Hepatocyte (in vitro differentiated cells): ENCODE measurements around the gene ABCB8. TPM values are rescaled to one million over a fixed set of nuclear protein-coding genes. Genes with fewer than 3 reads are reported as not detected.
A peak's percentile ranks its signal among the peaks of the same experiment; 100 is the strongest.

Experiments
- DNase-seq: peaks from one replicate; pipeline ENCODE4 v3.0.0-alpha.2; 2016; ENCODE audit warnings: low spot score
- H2AFZ ChIP-seq: fragments of 200-600 bp; sonication (generic); 2 replicates; pipeline ENCODE4 v1.6.0; 2016; ENCODE audit warnings: antibody characterized with exemption, mild to moderate bottlenecking
- H3K27ac ChIP-seq: fragments of 200-600 bp; sonication (generic); 2 replicates; pipeline ENCODE4 v1.5.1; 2016; ENCODE audit warnings: mild to moderate bottlenecking
- H3K27me3 ChIP-seq: fragments of 200-600 bp; sonication (generic); 2 replicates; pipeline ENCODE4 v1.6.1; 2016
- H3K36me3 ChIP-seq: fragments of 200-600 bp; sonication (generic); replicated peaks from 2 replicates; pipeline ENCODE4 v1.5.1; 2016; ENCODE audit warnings: low read depth; ENCODE audit not compliant: insufficient read depth
- H3K4me1 ChIP-seq: fragments of 200-600 bp; sonication (generic); 2 replicates; pipeline ENCODE4 v1.5.1; 2016; ENCODE audit warnings: mild to moderate bottlenecking, moderate library complexity; ENCODE audit not compliant: insufficient read depth
- H3K4me2 ChIP-seq: fragments of 200-600 bp; sonication (generic); 2 replicates; pipeline ENCODE4 v1.6.0; 2016
- H3K4me3 ChIP-seq: fragments of 200-600 bp; sonication (generic); 2 replicates; pipeline ENCODE4 v1.5.1; 2016; ENCODE audit warnings: mild to moderate bottlenecking
- H3K79me2 ChIP-seq: fragments of 200-600 bp; sonication (generic); 2 replicates; pipeline ENCODE4 v1.6.0; 2017; ENCODE audit warnings: mild to moderate bottlenecking
- H3K9me2 ChIP-seq: fragments of 200-600 bp; sonication (generic); replicated peaks from 2 replicates; pipeline ENCODE4 v1.6.0; 2017; ENCODE audit warnings: mild to moderate bottlenecking; ENCODE audit not compliant: insufficient read depth
- H3K9me3 ChIP-seq: fragments of 200-600 bp; sonication (generic); 2 replicates; pipeline ENCODE4 v1.5.1; 2016; ENCODE audit warnings: low read depth, mild to moderate bottlenecking
- H4K20me1 ChIP-seq: fragments of 200-600 bp; sonication (generic); 2 replicates; pipeline ENCODE4 v1.6.0; 2016; ENCODE audit warnings: mild to moderate bottlenecking; ENCODE audit not compliant: insufficient read depth, poor library complexity, severe bottlenecking
- CTCF ChIP-seq: fragments of 200-600 bp; sonication (generic); IDR thresholded peaks from 2 replicates; pipeline ENCODE4 v1.5.1; 2016; ENCODE audit warnings: antibody characterized with exemption, mild to moderate bottlenecking; ENCODE audit not compliant: poor library complexity
- EZH2 ChIP-seq: fragments of 200-600 bp; sonication (generic); IDR thresholded peaks from 2 replicates; pipeline ENCODE4 v1.6.1; 2016; ENCODE audit warnings: antibody characterized with exemption, mild to moderate bottlenecking, borderline replicate concordance
- EZH2phosphoT487 ChIP-seq: fragments of 200-600 bp; sonication (generic); IDR thresholded peaks from one replicate; pipeline ENCODE4 v1.6.1; 2018; ENCODE audit warnings: antibody characterized with exemption, mild to moderate bottlenecking, low read depth, moderate library complexity; ENCODE audit not compliant: unreplicated experiment, severe bottlenecking
- WGBS: methylation state at CpG from one replicate; pipeline ENCODE4 v1.1.6; 2016; ENCODE audit warnings: low lambda C conversion rate; ENCODE audit errors: missing lambda C conversion rate; 5-methylcytosine and 5-hydroxymethylcytosine counted together
- polyA plus RNA-seq: library from polyadenylated mRNA; unstranded; fragments of >200 nt; fragmentation: Nextera tagmentation; extraction: Ambion mirVana; gene quantifications from 2 replicates; pipeline ENCODE4 v1.2.1, GENCODE V29; 2016
- total RNA-seq: library from RNA; depleted of rRNA; stranded (reverse); fragments of >200 nt; gene quantifications from 2 replicates; pipeline ENCODE4 v1.2.3, GENCODE V29; 2014

ABCB8 gene
- total RNA-seq (22.6 and 24.4 TPM in 2 replicates), polyA plus RNA-seq (32.6 and 41.2 TPM in 2 replicates)

DNA sequence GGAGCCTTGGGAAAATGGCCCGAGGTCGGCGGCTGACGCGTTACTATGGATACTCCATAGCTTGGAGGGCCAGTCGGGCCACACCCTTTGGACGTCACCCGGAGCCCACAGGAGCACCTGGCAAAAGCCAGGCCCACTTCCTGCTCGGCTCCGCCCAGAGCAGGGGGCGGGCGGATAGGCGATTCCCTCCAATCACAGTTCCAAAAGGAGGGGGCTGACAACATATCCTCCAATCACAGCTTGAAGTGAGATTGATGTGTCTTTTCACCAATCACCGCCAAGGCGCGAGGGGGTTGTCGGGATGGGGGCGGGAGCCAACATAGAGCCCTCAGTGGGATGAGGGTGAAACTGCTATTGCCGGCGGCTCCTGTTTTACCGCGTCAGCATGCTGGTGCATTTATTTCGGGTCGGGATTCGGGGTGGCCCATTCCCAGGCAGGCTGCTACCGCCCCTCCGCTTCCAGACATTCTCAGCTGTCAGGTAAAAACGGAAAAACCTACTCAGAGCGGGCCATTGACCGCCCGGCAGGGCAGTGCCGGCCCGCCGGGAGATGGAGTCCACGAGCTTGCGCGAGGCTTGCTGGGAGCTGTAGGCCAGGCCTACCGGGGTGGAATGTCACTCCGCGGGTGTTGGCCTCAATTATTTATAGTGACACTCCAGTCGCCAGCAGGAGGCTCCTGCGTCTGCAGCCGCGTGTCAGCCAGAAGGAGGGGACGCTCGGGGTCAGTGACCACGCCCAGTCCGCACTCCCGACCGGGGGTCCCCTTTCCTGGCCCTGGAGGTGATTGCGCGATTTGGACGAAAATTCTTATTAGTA is at the start of gene ABCB8:
ABCB8 (plus strand) TSS at position 320 of the 817 bp plus-strand sequence; CDS start at position 386, 66 bp downstream.
- H3K4me3 ChIP-seq, result peak within 1 kb of the TSS; percentile 51
- no peaks in the 10 kb centered on the region for H3K9me3 ChIP-seq
- peaks cover 13% of the 10 kb centered on the region for H3K79me2 ChIP-seq
- H3K27me3 ChIP-seq, result no peaks in the 10 kb centered on the region
- H3K4me2 ChIP-seq, result peak within 1 kb of the TSS; percentile 85
- H2AFZ ChIP-seq, result peak within 1 kb of the TSS; percentile 84
- peaks cover 8% of the 10 kb centered on the region for H3K4me1 ChIP-seq
- H3K9me2 ChIP-seq, result no peaks in the 10 kb centered on the region
- no peaks in the 10 kb centered on the region for H4K20me1 ChIP-seq
- H3K27ac ChIP-seq, result peak within 1 kb of the TSS; percentile 83
- 2% methylated on average over 53 of the region's 53 CpGs for WGBS
- DNase-seq, result peak; percentile 98
- H3K36me3 ChIP-seq, result no peaks in the 10 kb centered on the region
- TF ChIP-seq EZH2 (no peak), EZH2phosphoT487 (no peak), CTCF (peak; percentile 37)

DNA sequence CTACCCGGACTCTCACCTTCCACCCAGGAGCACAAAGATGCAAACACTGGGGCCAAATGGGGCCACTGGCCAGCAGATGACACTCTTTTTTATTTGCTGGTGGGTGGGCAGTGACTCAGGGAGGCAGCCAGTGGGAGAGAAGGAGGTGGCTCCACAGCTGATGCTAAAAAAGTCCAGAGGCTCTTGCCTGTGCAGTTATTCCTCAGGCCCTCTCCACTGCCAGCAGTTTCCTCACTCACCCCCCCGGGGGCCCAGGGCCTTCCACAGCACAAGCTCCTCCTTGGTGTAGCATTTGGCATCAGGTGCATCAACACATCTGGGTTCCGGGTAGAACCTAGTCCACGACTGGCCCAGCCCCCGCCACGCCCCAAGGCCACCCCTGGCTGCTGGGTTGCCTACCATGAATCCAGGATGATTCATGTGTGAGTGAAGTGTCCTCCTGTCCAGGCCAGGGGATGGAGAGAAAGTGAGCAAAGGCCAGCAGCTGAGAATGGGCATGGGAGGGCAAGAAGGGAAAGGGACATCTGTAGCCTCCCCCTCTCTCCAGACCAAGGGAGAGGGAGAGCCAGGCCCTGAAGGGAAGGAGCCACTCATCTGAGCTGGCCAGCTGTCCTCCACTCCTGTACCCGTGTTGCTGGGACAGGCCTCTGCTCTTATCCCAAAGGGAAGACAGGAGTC is 48.4 kb upstream of the ABCB8 start:
- Histone ChIP-seq H3K79me2 (no peaks in the 10 kb centered on the region), H3K4me1 (peaks cover 37% of the 10 kb centered on the region), H3K27me3 (peaks cover 31% of the 10 kb centered on the region), H2AFZ (no peak overlapping the region), H3K4me3 (no peak overlapping the region), H3K9me3 (no peaks in the 10 kb centered on the region), H3K27ac (no peak overlapping the region), H3K9me2 (no peaks in the 10 kb centered on the region), H3K4me2 (peak overlapping the region; percentile 98), H4K20me1 (no peaks in the 10 kb centered on the region), H3K36me3 (no peaks in the 10 kb centered on the region)
- 51% methylated on average over 6 of the region's 7 CpGs for WGBS
- no peak for DNase-seq
- TF ChIP-seq EZH2phosphoT487 (no peak), CTCF (no peak), EZH2 (no peak)

DNA sequence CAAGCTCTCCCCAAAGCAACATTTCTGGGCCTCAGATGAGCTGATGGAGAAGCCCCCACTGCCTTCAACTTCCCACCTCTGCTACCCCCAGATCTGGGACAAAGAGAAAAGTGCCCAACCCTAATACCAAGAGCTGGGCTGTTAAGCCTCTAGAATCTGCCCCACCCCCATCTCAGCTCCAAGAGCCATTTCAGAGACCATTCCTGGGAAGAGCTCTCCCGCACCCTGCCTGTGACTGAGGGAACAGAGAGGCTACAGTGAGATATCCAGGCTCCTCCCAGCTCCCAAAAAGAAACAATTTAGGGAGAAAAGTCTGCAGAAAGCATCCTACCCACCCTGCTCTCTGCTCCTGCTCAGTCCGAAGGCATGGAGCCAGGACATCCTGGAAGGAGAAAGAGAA is 47.6 kb upstream of the ABCB8 start:
- Histone ChIP-seq H3K36me3 (no peaks in the 10 kb centered on the region), H3K27me3 (peaks cover 31% of the 10 kb centered on the region), H2AFZ (no peak overlapping the region), H3K4me3 (no peak overlapping the region), H3K9me2 (no peaks in the 10 kb centered on the region), H3K4me2 (no peak overlapping the region), H3K79me2 (no peaks in the 10 kb centered on the region), H4K20me1 (no peaks in the 10 kb centered on the region), H3K9me3 (no peaks in the 10 kb centered on the region), H3K4me1 (peaks cover 30% of the 10 kb centered on the region), H3K27ac (no peak overlapping the region)
- no peak for DNase-seq
- TF ChIP-seq EZH2 (no peak), EZH2phosphoT487 (no peak), CTCF (no peak)
- 38% methylated on average over 2 of the region's 2 CpGs for WGBS
